ENCODE measurements around the gene VPS18.

VPS18 gene

DNA sequence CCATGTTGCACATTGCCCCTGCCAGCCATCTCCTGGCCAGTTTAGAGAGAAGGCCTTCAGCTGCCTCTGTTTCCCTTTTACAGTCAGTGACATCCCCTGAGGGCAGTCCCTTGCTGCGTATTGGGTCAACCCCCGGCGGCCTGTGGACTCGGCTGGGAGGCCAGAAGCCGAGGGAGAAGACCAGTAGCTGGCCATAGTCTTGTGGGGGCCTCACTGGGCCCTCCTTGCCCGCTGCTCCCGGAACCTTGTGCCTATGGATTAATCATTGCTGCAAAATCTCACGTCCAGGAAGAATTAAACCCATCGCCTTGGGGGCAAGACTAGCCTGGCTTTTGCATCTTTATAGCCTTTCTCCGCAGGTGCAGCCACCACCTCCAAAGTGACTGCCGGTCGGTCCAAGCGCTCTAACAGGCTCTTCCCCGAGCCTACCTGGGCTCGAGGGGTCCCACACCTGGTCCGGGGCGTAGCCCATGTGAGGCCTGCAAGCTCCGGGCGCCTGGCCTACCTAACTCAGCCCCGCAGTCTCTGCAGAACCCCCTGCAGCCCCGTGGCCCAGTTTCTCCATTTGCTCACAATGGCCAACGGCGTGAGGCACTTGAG lies 58.2 kb downstream of the VPS18 start:
- H3K9me3 Mint-ChIP-seq = no peaks in the 10 kb centered on the region
- H3K27me3 Mint-ChIP-seq = peaks cover 7% of the 10 kb centered on the region
- ATAC-seq (ENCODE audit: low read depth) = no peak
- DNase-seq (ENCODE audit: low spot score in 2 of 2) = no peak
- H3K4me3 Mint-ChIP-seq = peak overlapping the region; percentile 91
- H3K27ac Mint-ChIP-seq = no peak overlapping the region
- peaks cover 16% of the 10 kb centered on the region for H3K4me1 Mint-ChIP-seq
- no peaks in the 10 kb centered on the region for H3K36me3 Mint-ChIP-seq

DNA sequence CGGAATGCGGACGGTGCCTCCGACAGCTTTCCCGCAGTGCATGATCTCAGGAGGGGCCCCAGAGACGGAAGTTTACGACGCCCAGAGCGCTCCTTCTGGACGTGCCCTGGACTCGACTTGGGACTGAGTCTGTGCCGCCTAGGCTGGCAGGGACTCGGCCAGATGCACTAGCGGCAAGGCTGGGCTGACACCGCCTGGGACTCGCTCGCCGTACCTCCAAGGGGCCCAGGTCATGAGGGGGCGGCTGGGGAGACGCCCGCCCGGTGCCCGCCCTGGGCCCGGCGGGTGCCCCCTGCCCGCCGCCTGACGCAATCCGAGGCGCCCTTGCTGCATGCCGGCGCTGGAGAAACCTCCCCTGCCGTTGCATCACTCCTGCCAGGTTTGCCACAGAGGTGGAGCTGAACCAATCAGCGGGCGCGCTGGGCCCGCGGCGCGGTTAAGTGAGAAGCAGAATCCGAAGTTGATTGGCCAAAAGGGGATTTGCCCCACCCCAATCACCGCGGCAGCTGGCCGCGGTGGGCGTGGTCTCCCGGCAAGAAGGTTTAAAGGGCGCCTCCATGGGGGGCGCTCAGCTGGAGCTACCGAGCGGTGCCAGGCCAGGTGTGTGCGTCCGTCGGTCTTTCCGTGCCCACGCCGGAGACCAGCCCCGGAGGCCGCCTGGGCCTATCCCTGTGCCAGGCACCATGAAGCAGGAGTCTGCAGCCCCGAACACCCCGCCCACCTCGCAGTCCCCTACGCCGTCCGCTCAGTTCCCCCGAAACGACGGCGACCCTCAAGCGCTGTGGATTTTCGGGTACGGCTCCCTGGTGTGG lies 58.9 kb downstream of the VPS18 start, which contains the start of gene CHAC1:
Gene CHAC1, plus strand, starts transcription at position 571 of the 812 bp plus-strand sequence. Its CDS starts 113 bp downstream, at position 684.
- no peaks in the 10 kb centered on the region for H3K9me3 Mint-ChIP-seq
- peak within 1 kb of the TSS; percentile 58 for H3K27ac Mint-ChIP-seq
- H3K4me1 Mint-ChIP-seq = peaks cover 16% of the 10 kb centered on the region
- peaks cover 7% of the 10 kb centered on the region for H3K27me3 Mint-ChIP-seq
- peak; percentile 79 to 85 for DNase-seq (ENCODE audit: low spot score in 2 of 2)
- H3K4me3 Mint-ChIP-seq = peak within 1 kb of the TSS; percentile 91
- ATAC-seq (ENCODE audit: low read depth) = peak; percentile 97
- H3K36me3 Mint-ChIP-seq = no peaks in the 10 kb centered on the region

All from memory B cell (primary cell).